Fibroblast of lung (primary cell): ENCODE measurements around the gene UBA1. TPM values are rescaled to one million over a fixed set of nuclear protein-coding genes. Genes with fewer than 3 reads are reported as not detected.

Source experiments
- DNase-seq, 2 donors: peaks; one replicate each; pipeline versions ENCODE4 v3.0.0 to v3.0.0-alpha.2; 2010; ENCODE audit warnings: low read depth in 2 of 2
- H2AFZ ChIP-seq: 2 replicates; pipeline ENCODE4 v1.5.1; 2012; ENCODE audit warnings: low read length, control low read depth, inconsistent platforms
- H3K27ac ChIP-seq: 2 replicates; pipeline ENCODE4 v1.5.1; 2011; ENCODE audit warnings: low read length, control low read depth; ENCODE audit not compliant: insufficient read depth
- H3K27me3 ChIP-seq: 2 replicates; pipeline ENCODE4 v1.5.1; 2011; ENCODE audit warnings: mild to moderate bottlenecking, low read length; ENCODE audit not compliant: control insufficient read depth, insufficient read depth
- H3K36me3 ChIP-seq: 2 replicates; pipeline ENCODE4 v1.5.1; 2011; ENCODE audit warnings: low read length; ENCODE audit not compliant: control insufficient read depth, insufficient read depth
- H3K4me1 ChIP-seq: 2 replicates; pipeline ENCODE4 v1.5.1; 2011; ENCODE audit warnings: low read length; ENCODE audit not compliant: control insufficient read depth, insufficient read depth; ENCODE audit errors: extremely low read depth
- H3K4me2 ChIP-seq: 2 replicates; pipeline ENCODE4 v1.5.1; 2011; ENCODE audit warnings: low read length, control low read depth; ENCODE audit not compliant: insufficient read depth; ENCODE audit errors: extremely low read depth
- H3K4me3 ChIP-seq, 4 experiments: fragments of 200-600 bp in 1 of 4; sonication (generic) in 1 of 4; replicated peaks in 1 of 4; 2 replicates each; pipeline ENCODE4 v1.5.1; 2011 to 2016; ENCODE audit warnings: low read length in 4 of 4, low read depth in 3 of 4, mild to moderate bottlenecking in 3 of 4, control low read depth in 2 of 4, inconsistent platforms in 1 of 4, mixed read lengths in 1 of 4; ENCODE audit not compliant: insufficient read depth in 1 of 4; ENCODE audit errors: control extremely low read depth in 1 of 4
- H3K79me2 ChIP-seq: 2 replicates; pipeline ENCODE4 v1.5.1; 2012; ENCODE audit warnings: mild to moderate bottlenecking, low read length, inconsistent platforms; ENCODE audit not compliant: control insufficient read depth, insufficient read depth
- H3K9ac ChIP-seq: 2 replicates; pipeline ENCODE4 v1.5.1; 2011; ENCODE audit warnings: mild to moderate bottlenecking, low read length, control low read depth; ENCODE audit not compliant: insufficient read depth
- H3K9me3 ChIP-seq: 2 replicates; pipeline ENCODE4 v1.5.1; 2012; ENCODE audit warnings: low read depth, low read length; ENCODE audit not compliant: control insufficient read depth, insufficient read depth
- H4K20me1 ChIP-seq: 2 replicates; pipeline ENCODE4 v1.5.1; 2011; ENCODE audit warnings: low read length; ENCODE audit not compliant: control insufficient read depth, insufficient read depth; ENCODE audit errors: extremely low read depth
- CTCF ChIP-seq, 2 donors: IDR thresholded peaks in 1 of 2; conservative IDR thresholded peaks in 1 of 2; 1 replicate in 1 of 2; 2 replicates in 1 of 2; pipeline ENCODE4 v1.5.1; 2011 to 2012; ENCODE audit warnings: low read length in 2 of 2, control low read depth in 1 of 2, inconsistent platforms in 1 of 2, low read depth in 1 of 2, mild to moderate bottlenecking in 1 of 2
- EZH2 ChIP-seq: IDR thresholded peaks from 2 replicates; pipeline ENCODE4 v1.5.1; 2012; ENCODE audit warnings: low read length, control low read depth, mild to moderate bottlenecking; ENCODE audit errors: missing control alignments
- polyA plus RNA-seq, 2 donors: library from polyadenylated mRNA; depleted of rRNA in 1 of 2; stranded (reverse) in 1 of 2; unstranded in 1 of 2; fragments of >200 nt; gene quantifications; 2 replicates each; pipeline ENCODE4 v1.2.1, GENCODE V29; 2011 to 2012; ENCODE audit warnings: missing spikeins in 1 of 2
- total RNA-seq: library from RNA; depleted of rRNA; stranded (reverse); fragments of >200 nt; gene quantifications from 2 replicates; pipeline ENCODE4 v1.2.1, GENCODE V29; 2014

UBA1 gene
- total and polyA plus RNA-seq, 2 donors (not counting 1 experiment from before 2014, with no cell fraction given) = 135 to 158 TPM

GRCh38 chrX:47204970-47205369, 11.3 kb downstream of the UBA1 start:
- no peak overlapping the region for H3K4me3 ChIP-seq
- H3K36me3 ChIP-seq = peaks cover 46% of the 10 kb centered on the region
- H3K79me2 ChIP-seq = peaks cover 11% of the 10 kb centered on the region
- no peak overlapping the region for H2AFZ ChIP-seq
- H3K4me1 ChIP-seq = no peaks in the 10 kb centered on the region
- H3K4me2 ChIP-seq = no peak overlapping the region
- H3K9me3 ChIP-seq = no peaks in the 10 kb centered on the region
- H3K27me3 ChIP-seq = no peaks in the 10 kb centered on the region
- no peak for DNase-seq
- no peaks in the 10 kb centered on the region for H4K20me1 ChIP-seq
- no peak for TF ChIP-seq CTCF (conservative IDR thresholded peaks at IDR 0.05 in 1 of 2, IDR thresholded peaks at IDR 0.05 in 1 of 2; ENCODE audit: low read depth in 1 of 2, low read length in 2 of 2)
- TF ChIP-seq EZH2 = no peak
- H3K27ac ChIP-seq = no peak overlapping the region
- no peak overlapping the region for H3K9ac ChIP-seq

DNA sequence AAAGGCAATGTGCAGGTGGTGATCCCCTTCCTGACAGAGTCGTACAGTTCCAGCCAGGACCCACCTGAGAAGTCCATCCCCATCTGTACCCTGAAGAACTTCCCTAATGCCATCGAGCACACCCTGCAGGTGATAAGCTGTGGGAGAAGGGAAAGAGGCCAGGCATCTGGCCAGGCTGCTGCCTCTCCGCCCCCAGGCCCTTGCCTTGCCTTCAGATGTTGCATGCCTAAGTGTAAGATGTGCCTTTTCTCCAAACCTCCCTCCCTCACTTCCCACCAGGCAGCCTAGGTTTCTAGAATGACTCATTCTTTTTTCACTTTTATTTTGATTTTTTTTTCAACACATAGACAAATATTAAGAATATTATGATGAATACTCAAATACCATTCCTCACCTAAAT, 12.7 kb downstream of the UBA1 start:
- TF ChIP-seq EZH2 (no peak), CTCF (conservative IDR thresholded peaks at IDR 0.05 in 1 of 2, IDR thresholded peaks at IDR 0.05 in 1 of 2; ENCODE audit: low read depth in 1 of 2, low read length in 2 of 2) (no peak)
- no peak overlapping the region for H3K27ac ChIP-seq
- H2AFZ ChIP-seq = no peak overlapping the region
- no peaks in the 10 kb centered on the region for H4K20me1 ChIP-seq
- peaks cover 3% of the 10 kb centered on the region for H3K79me2 ChIP-seq
- peak in 1 of 2 donors; percentile 51 for DNase-seq
- no peaks in the 10 kb centered on the region for H3K9me3 ChIP-seq
- no peak overlapping the region for H3K9ac ChIP-seq
- no peaks in the 10 kb centered on the region for H3K4me1 ChIP-seq
- no peak overlapping the region for H3K4me3 ChIP-seq
- peaks cover 52% of the 10 kb centered on the region for H3K36me3 ChIP-seq
- H3K27me3 ChIP-seq = no peaks in the 10 kb centered on the region
- H3K4me2 ChIP-seq = no peak overlapping the region

DNA sequence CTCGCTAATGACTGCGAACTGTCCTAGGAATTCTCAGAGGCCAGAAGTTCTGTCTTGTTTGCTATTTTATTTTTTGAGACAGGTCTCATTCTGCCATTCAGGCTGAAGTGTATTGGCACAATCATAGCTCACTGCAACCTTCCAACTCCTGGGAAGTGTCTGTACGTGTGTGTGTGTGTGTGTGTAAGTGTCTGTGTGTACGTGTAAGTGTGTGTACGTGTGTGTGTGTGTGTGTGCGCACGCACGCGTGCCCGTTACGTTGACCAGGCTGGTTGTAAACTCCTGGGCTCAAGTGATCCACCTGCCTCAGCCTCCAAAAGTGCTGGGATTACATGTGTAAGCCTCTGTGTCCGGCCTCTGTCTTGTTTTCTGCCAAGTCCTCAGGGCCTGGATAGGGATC, 14.5 kb downstream of the UBA1 start:
- H2AFZ ChIP-seq = no peak overlapping the region
- no peaks in the 10 kb centered on the region for H4K20me1 ChIP-seq
- no peaks in the 10 kb centered on the region for H3K4me1 ChIP-seq
- no peaks in the 10 kb centered on the region for H3K9me3 ChIP-seq
- no peak overlapping the region for H3K4me3 ChIP-seq
- no peak overlapping the region for H3K9ac ChIP-seq
- no peaks in the 10 kb centered on the region for H3K79me2 ChIP-seq
- H3K4me2 ChIP-seq = no peak overlapping the region
- no peak for DNase-seq
- no peak for TF ChIP-seq EZH2
- no peak for TF ChIP-seq CTCF (conservative IDR thresholded peaks at IDR 0.05 in 1 of 2, IDR thresholded peaks at IDR 0.05 in 1 of 2; ENCODE audit: low read depth in 1 of 2, low read length in 2 of 2)
- H3K27ac ChIP-seq = no peak overlapping the region
- H3K27me3 ChIP-seq = no peaks in the 10 kb centered on the region
- H3K36me3 ChIP-seq = peaks cover 49% of the 10 kb centered on the region
